OCI-LY7 (cell line): ENCODE results near the gene CCN6.

Experiments used
- CTCF ChIP-seq: fragments of 200-600 bp; sonication (generic); conservative IDR thresholded peaks from 2 replicates; pipeline ENCODE4 v1.5.1; 2014; ENCODE audit warnings: mild to moderate bottlenecking, antibody characterized with exemption, low read length, moderate library complexity, mixed read lengths
- EZH2phosphoT487 ChIP-seq: fragments of 200-600 bp; sonication (generic); IDR thresholded peaks from 2 replicates; pipeline ENCODE4 v1.6.1; 2018; ENCODE audit warnings: low read depth, borderline replicate concordance, mild to moderate bottlenecking, mixed run types, antibody characterized with exemption, low read length, moderate library complexity, mixed read lengths

DNA sequence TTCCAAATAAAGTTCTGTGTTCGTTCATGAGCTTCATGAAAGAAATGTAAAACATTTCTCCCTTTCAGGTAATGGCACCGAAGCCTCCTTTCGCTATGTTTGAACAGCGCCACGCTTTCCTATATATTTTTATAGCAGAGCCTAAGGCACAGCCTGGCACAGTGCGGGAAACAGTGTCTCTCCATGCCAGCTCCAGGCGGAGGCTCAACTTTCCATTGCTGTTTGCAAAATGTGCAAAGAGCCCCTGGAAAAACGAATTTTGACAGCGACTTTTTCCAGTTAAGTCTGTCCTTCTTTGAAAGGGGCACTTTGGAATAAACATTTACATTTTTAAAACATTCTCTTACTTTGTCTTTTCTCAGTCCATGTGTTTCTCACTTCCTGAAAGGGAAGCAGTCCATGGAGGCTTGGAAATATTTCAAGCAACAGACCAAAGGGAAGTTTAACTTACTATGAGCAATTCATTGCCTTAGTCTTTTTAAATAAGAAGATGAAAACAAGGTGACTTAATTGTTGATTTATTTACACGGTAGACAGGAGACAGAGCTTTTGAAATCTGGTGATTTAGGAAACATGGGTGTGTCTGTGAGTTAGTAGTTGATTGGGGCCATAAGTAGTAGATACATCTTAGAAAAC lies 769 bp downstream of the CCN6 start:
- TF ChIP-seq CTCF (no peak), EZH2phosphoT487 (no peak)
